HG03039 (cell line): ENCODE results near the gene NOS1AP.

Source experiments
- ATAC-seq: cut with Tn5 transposase; IDR thresholded peaks from one replicate; pipeline ENCODE4 v1.9.1; 2021; ENCODE audit warnings: mild to moderate bottlenecking, moderate library complexity; ENCODE audit not compliant: unreplicated experiment

Gene NOS1AP

DNA sequence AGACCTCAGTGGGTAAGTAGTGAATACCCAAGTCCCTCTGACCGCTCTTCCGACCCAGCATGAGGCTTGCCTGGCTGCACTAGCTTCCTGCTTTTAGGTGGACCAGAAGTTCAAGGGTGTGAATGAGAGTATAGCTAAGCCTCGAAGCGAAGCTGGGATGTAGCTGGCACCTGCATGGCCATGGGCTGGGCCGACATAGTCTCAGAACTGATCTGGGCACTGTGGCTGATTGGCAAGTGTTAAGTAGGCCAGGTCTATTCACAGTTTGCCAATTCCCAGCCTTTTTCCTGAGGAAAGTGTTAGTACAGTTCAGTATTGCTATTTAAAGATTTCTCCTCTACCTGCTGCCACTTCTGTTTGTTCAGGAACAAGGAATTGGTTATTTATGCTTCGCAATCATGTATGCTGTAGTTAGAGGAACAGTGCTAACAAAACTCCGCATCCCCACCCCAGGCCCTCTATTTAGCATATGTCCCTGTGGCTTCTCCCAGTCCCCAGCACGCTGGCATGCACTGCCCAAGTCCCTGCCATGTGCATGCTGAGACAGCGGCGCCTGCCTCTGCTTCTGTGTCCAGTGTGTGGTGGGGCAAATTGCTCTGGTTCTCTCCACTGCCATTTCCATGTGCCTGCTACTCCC, 290.9 kb downstream of the NOS1AP start:
- ATAC-seq: no peak

DNA sequence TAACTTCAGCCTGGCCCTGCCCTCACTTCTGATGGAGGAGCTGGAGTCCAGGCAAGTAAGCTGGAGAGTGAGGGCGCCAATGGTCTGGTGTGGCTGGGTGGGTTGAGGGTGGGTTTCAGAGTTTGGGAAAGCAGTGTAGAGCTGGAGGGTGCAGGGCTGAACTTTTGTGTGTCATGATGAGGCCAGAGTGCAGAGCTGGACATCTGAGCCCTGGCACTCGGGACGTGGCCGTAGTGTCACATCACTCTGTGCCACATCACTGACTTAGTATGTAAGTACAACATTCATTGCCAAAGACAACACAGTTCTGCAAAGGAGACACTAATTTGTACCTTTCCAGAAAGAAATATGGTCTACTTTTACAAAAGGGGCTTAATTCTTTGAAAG, 291.4 kb downstream of the NOS1AP start:
- ATAC-seq: no peak

- ATAC-seq: no peak
These were observed 291.9 kb downstream of the NOS1AP start for GRCh38 chr1:162361349-162361748.

GRCh38 chr1:162363823-162364222, 294.3 kb downstream of the NOS1AP start:
- ATAC-seq: no peak

DNA sequence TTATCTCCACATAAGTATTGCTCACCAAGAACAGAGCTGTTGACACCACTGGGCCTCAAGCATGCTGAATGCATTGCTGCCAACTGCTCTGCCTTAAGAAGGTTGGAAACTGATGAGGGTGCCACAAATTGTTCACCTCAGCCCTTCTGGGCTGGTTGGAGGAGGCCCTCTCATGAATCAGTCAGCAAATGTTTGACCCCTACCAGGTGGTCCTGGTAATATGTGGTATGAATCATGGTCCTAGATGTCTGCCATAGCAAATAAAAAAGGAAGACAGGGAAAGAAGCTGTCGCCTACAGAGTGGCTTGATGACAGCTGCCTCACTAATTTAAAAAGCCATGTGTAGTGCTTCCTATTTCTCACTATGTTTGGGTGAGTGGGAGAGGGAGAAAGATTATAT, 295.0 kb downstream of the NOS1AP start:
- no peak for ATAC-seq

DNA sequence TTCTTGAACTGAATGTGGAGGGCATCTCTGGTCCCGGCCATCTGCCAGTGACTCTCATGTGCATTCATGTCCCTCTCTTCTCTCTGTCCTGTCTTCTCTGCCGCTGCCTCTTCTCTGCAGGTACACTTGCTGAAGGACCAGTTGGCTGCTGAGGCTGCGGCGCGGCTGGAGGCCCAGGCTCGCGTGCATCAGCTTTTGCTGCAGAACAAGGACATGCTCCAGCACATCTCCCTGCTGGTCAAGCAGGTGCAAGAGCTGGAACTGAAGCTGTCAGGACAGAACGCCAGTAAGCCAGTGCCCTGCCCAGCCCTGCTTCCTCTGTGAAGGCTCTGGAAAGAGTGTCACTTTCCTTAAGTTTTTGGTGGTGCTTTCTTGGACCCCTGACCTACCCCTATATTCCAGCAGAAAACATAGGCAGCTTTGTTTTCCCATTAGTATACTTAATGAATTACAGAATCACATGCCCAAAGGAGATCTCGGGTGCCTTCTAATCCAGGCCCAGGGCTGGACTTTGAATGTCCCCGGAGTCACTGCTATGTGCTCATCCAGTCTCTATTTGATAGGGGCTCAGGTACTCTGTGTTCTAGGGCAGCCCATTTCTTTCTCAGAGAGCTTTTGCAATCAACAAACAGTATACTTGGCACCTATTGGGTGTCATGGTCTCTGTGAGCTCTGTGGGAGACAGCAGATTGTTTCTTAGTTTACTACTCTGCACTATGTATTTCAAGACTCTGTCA, 296.0 kb downstream of the NOS1AP start:
- no peak for ATAC-seq

GRCh38 chr1:162366149-162366548, 296.7 kb downstream of the NOS1AP start:
- ATAC-seq: no peak

DNA sequence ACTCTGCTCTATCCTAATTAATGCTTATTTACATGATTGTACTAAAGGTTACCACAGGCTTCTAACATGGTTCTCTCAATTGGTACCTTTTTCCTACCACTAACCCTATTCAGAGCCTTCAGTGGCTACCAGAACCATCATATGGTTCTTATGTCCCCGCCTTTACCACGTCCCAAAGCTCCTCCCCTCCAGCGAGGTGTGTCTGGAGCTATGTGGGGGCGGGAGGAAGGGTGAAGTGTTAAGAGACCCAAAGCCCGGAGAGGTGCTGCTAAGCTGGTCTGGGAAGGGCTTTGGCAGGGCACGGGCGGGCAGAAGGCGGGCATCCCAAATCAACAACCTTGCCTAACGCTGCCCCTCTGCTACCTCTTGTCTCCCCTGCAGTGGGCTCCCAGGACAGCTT, 297.2 kb downstream of the NOS1AP start:
- ATAC-seq: no peak

DNA sequence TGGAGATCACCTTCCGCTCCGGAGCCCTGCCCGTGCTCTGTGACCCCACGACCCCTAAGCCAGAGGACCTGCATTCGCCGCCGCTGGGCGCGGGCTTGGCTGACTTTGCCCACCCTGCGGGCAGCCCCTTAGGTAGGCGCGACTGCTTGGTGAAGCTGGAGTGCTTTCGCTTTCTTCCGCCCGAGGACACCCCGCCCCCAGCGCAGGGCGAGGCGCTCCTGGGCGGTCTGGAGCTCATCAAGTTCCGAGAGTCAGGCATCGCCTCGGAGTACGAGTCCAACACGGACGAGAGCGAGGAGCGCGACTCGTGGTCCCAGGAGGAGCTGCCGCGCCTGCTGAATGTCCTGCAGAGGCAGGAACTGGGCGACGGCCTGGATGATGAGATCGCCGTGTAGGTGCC, 297.6 kb downstream of the NOS1AP start:
- ATAC-seq: no peak

GRCh38 chr1:162367772-162368171, 298.3 kb downstream of the NOS1AP start:
- ATAC-seq: no peak

GRCh38 chr1:162368451-162368850, 299.0 kb downstream of the NOS1AP start:
- no peak for ATAC-seq

DNA sequence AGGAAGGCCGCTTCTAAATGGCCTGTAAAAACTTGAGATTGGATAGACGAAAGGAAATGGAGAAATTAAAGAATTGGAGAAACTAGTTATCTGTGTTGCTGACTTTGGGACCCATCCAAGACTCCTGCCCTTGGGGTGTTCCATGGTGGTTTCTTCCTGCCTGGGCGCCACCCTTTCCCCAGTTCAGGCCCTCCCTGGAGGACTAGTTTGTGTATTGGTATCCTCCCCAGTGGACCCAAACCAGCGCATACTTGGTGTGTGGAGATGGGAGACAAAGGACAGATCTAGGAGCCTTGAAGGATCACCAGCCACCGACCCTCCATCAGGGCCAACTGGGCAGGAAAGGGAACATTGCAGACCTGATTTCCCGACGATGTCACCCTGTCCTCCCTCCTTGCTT, 300.1 kb downstream of the NOS1AP start:
- no peak for ATAC-seq

DNA sequence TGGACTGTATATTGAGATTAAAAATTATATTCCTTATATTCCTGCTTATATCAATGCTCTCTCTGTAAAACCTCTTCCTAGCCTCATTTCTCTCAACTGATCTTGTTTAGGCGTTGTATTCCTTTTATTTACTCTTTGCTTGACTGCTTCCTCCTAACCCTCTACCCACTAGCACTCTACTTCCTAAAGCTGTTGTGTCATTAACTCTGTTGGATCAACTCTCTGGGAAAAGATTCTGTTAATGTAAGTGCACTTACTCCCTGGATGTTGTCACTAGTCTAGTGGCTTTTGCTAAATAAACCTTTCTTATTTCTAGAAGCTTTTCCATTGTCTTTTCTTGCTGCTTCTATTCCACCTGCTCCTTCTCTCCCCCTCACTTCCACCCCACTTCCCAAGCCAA, 300.7 kb downstream of the NOS1AP start:
- no peak for ATAC-seq

GRCh38 chr1:162370721-162371120, 301.2 kb downstream of the NOS1AP start:
- ATAC-seq: no peak

GRCh38 chr1:162371611-162372010, 302.1 kb downstream of the NOS1AP start:
- ATAC-seq: no peak

DNA sequence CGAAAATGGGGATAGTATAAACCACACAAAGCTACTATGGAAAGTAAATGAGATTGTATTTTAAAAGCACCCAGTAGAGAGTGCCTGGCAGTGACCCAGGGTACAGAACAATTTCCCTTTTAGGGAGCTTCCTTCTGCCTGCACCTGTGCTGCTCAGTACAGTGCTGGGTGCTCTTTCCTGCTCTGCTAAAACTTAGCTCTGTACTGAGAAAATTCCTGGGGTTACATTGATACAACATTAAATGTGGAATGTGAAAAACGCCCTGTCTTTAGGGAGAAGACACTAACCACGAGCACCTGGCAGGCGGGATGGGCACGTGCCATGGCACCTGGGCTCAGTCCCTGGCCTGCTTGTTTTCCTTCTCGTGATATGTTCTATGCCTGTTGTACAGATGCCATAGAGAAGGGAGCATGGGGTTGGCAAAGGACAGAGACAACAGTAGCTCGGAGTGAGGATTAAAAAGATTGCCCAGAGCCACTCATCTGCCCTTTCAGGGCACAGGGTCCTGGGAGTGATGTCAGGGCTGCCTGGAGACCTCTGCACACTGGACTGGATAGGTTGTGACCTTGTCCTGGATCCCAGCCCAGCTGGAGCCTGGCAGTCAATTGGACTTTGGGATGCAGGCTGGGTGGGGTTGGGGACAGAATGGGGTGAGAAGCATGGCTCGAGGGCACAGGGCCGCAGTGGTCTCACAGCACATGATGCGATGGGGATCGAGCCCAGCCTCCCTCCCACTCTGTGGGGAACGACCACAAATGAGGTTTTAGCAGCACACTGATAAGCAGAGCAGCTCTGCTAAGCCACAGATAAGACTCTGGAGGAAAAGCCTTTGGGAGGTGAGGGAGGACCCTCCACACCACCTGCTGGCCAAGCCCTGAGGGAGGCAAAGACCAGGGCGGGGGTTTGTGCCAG, 302.9 kb downstream of the NOS1AP start:
- ATAC-seq: no peak

GRCh38 chr1:162373072-162373427, 303.6 kb downstream of the NOS1AP start:
- no peak for ATAC-seq

GRCh38 chr1:162373541-162374260, 304.2 kb downstream of the NOS1AP start:
- no peak for ATAC-seq

- no peak for ATAC-seq
These were observed 304.9 kb downstream of the NOS1AP start for GRCh38 chr1:162374406-162374805.

DNA sequence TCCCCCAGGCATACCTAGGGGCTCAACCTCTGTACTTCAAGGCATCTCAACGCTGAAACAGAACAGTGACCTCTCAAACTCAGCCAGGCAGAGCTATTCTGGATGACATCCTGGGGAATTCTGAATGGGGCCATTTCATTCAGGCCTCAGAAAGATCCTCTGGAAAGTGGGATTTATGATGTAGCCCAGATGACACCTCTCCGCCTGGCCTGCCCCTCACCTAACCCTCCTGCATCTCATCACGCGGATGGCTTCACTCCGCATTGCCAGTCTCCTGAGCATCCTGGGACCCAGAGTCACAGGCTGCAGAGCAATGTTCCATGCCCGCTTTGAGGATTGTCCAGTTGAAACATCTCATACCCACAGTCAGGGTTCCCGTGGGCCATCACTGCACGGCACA, 306.0 kb downstream of the NOS1AP start:
- no peak for ATAC-seq

DNA sequence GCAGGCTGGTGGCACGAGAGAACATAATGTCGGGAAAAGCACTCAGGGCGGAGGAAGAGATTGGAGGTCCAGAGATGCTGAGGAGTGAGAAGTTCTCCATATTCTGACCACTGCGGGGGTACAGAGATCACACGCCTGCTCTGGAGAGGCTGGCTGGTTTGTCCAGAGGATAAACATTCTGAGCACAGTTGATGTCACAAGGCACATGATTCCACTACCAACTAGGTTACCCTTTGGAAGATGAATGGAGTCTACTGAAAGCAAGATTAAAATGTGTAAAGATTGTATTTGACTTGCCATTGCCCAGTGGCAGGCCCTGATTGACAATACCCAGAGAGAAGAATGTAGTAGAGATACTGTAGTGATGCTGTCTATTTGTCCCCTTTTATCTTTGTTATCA, 307.2 kb downstream of the NOS1AP start, which contains the start of gene SPATA46:
Gene SPATA46, minus strand, starts transcription at position 164 of the 400 bp plus-strand sequence. Its CDS starts 64 bp downstream, at position 100.
- no peak for ATAC-seq
